ENCODE results near the gene BBS12. TPM values are rescaled to one million over a fixed set of nuclear protein-coding genes. Genes with fewer than 3 reads are reported as not detected.

Gene BBS12
- total RNA-seq, 2 donors from 2014 or later, result 4.1 to 6.4 TPM

DNA sequence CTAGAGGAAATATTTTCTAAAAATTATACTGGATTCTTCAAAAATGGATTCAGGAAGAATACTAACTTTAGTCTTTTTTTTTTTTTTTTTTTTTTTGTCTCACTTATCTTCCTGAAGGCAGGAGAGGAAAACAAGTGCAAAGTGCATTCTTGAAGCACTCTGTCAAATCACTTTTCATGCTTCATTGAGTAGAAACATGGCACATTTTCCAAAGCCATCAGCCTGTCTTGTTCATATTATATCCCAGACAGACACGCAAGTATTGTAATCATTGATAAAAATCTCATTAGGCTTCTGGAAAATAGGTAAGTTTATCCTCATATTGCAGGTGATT is 1.2 kb downstream of the BBS12 start:
- no peaks in the 10 kb centered on the region for H3K36me3 ChIP-seq
- DNase-seq (ENCODE audit: low spot score), result no peak
- intact Hi-C loops (cut with DNase I), result loop anchor here (10.0 kb wide), 1 partner anchor 191 kb away; the partner anchor contains the start of gene NUDT6
- 97% methylated on average over 1 of the region's 1 CpG for WGBS
- no peak overlapping the region for H3K4me3 ChIP-seq
- TF ChIP-seq, protein P1, sequence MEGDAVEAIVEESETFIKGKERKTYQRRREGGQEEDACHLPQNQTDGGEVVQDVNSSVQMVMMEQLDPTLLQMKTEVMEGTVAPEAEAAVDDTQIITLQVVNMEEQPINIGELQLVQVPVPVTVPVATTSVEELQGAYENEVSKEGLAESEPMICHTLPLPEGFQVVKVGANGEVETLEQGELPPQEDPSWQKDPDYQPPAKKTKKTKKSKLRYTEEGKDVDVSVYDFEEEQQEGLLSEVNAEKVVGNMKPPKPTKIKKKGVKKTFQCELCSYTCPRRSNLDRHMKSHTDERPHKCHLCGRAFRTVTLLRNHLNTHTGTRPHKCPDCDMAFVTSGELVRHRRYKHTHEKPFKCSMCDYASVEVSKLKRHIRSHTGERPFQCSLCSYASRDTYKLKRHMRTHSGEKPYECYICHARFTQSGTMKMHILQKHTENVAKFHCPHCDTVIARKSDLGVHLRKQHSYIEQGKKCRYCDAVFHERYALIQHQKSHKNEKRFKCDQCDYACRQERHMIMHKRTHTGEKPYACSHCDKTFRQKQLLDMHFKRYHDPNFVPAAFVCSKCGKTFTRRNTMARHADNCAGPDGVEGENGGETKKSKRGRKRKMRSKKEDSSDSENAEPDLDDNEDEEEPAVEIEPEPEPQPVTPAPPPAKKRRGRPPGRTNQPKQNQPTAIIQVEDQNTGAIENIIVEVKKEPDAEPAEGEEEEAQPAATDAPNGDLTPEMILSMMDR (IDR thresholded peaks at IDR 0.05), result no peak
- TF ChIP-seq POLR2A (IDR thresholded peaks at IDR 0.05) (no peak), POLR2AphosphoS5 (IDR thresholded peaks at IDR 0.05) (no peak)
- no peaks in the 10 kb centered on the region for H3K9me3 ChIP-seq
- no peaks in the 10 kb centered on the region for H3K27me3 ChIP-seq (replicated peaks; ENCODE audit: insufficient read depth)
- no peak overlapping the region for H3K27ac ChIP-seq
- H3K4me1 ChIP-seq (replicated peaks), result no peaks in the 10 kb centered on the region

DNA sequence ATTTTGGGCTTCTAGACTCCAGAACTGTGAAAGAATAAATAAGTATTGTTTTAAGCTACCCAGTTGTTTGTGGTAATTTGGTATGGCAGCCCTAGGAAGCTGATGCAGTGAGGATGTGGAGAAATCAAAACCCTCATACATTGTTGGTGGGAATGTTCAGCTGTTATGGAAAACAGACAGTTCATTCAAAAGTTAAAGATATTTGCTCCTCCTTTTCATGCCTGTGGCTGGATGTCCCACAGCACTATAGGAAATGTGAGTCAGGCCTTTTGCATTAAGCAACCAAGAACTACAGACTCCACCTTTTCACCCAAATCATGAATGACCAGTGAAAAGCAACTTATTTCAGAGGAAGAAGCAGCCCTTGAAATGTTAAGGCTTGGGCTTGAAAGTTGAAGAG is 6.7 kb downstream of the BBS12 start:
- no peaks in the 10 kb centered on the region for H3K4me1 ChIP-seq (replicated peaks)
- TF ChIP-seq, protein P1 (IDR thresholded peaks at IDR 0.05), result no peak
- TF ChIP-seq POLR2A (IDR thresholded peaks at IDR 0.05), result no peak
- no peak for TF ChIP-seq POLR2AphosphoS5 (IDR thresholded peaks at IDR 0.05)
- no peak overlapping the region for H3K4me3 ChIP-seq
- H3K36me3 ChIP-seq, result no peaks in the 10 kb centered on the region
- intact Hi-C loops (cut with DNase I), result loop anchor here (10.0 kb wide), 1 partner anchor 186 kb away; the partner anchor contains the start of gene NUDT6
- no peak overlapping the region for H3K27ac ChIP-seq
- no peak for DNase-seq (ENCODE audit: low spot score)
- H3K27me3 ChIP-seq (replicated peaks; ENCODE audit: insufficient read depth), result no peaks in the 10 kb centered on the region
- H3K9me3 ChIP-seq, result no peaks in the 10 kb centered on the region

DNA sequence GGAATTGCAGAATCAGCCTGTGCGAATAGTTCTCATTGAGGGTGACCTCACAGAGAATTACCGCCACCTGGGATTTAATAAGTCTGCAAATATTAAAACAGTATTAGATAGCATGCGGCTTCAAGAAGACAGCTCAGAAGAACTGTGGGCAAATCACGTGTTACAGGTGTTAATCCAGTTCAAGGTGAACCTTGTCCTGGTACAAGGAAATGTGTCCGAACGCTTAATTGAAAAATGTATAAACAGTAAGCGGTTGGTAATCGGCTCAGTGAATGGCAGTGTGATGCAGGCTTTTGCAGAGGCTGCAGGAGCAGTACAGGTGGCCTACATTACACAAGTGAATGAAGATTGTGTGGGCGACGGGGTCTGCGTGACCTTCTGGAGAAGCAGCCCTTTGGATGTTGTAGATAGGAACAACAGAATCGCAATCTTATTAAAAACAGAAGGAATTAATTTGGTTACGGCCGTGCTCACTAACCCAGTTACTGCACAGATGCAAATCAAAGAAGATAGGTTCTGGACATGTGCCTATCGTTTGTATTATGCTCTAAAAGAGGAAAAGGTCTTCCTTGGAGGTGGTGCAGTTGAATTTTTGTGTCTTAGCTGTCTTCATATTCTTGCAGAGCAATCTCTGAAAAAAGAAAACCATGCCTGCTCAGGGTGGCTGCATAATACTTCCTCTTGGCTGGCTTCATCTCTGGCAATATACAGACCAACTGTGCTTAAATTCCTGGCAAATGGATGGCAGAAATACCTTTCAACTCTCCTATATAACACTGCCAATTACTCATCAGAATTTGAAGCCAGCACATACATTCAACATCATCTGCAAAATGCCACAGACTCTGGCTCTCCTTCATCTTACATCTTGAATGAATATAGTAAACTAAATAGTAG is 10.7 kb downstream of the BBS12 start:
- DNase-seq (ENCODE audit: low spot score), result no peak
- 97% methylated on average over 15 of the region's 15 CpGs for WGBS
- no peaks in the 10 kb centered on the region for H3K9me3 ChIP-seq
- H3K27ac ChIP-seq, result no peak overlapping the region
- no peaks in the 10 kb centered on the region for H3K36me3 ChIP-seq
- H3K27me3 ChIP-seq (replicated peaks; ENCODE audit: insufficient read depth), result no peaks in the 10 kb centered on the region
- H3K4me1 ChIP-seq (replicated peaks), result no peaks in the 10 kb centered on the region
- TF ChIP-seq POLR2AphosphoS5 (IDR thresholded peaks at IDR 0.05), result no peak
- TF ChIP-seq POLR2A (IDR thresholded peaks at IDR 0.05), result no peak
- TF ChIP-seq, protein P1 (IDR thresholded peaks at IDR 0.05), result no peak
- no peak overlapping the region for H3K4me3 ChIP-seq
- intact Hi-C loops (cut with DNase I), result no loop called here

DNA sequence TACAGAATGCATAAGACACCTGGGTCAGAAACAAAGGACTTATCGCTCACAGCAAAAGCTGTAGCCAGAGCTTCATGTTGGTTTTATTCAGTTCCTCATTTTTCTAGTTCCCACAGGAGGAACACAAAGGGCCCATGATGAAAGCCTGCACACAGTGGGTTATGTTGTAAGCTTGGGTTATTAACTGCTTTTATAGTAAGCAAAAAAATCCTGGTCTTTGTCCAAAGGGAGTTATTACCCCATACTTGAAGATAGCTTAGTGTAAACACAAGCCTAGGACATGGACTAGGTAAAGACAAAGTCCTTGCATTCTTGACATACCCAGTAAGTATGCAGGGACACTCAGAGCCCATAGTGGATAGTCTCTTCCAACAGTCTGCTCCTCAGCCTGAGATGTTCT is 11.7 kb downstream of the BBS12 start:
- 95% methylated on average over 1 of the region's 1 CpG for WGBS
- DNase-seq (ENCODE audit: low spot score), result no peak
- peak; percentile 30 for TF ChIP-seq POLR2AphosphoS5 (IDR thresholded peaks at IDR 0.05)
- TF ChIP-seq POLR2A (IDR thresholded peaks at IDR 0.05), result no peak
- no peak overlapping the region for H3K4me3 ChIP-seq
- no peaks in the 10 kb centered on the region for H3K9me3 ChIP-seq
- H3K27ac ChIP-seq, result no peak overlapping the region
- intact Hi-C loops (cut with DNase I), result no loop called here
- no peaks in the 10 kb centered on the region for H3K27me3 ChIP-seq (replicated peaks; ENCODE audit: insufficient read depth)
- no peaks in the 10 kb centered on the region for H3K4me1 ChIP-seq (replicated peaks)
- no peaks in the 10 kb centered on the region for H3K36me3 ChIP-seq

DNA sequence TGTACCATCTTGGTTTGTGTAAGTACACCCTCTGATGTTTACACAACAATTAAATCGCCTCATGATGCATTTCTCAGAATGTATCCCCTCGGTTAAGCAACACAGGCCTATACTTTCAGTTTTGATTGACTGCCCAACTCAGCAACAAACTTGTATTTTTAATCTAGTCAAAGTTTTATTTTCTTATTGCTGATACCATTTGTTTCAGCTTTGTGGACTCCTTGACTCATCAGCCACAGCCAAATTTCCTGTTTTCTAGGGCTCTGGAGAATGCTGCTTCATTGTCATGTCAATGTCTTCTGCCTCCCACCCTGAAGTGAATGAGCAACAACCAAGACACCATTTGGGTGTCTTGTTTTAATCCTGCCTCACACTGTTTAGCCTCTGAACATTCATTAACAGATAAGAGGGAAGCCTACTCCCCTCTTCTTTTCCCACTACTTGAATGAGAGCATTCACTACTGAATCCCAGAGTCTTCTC is 14.0 kb downstream of the BBS12 start:
- TF ChIP-seq, protein P1 (IDR thresholded peaks at IDR 0.05), result no peak
- TF ChIP-seq POLR2A (IDR thresholded peaks at IDR 0.05), result no peak
- TF ChIP-seq POLR2AphosphoS5 (IDR thresholded peaks at IDR 0.05), result no peak
- intact Hi-C loops (cut with DNase I), result no loop called here
- DNase-seq (ENCODE audit: low spot score), result no peak
- Histone ChIP-seq H3K4me1 (replicated peaks) (no peaks in the 10 kb centered on the region), H3K27me3 (replicated peaks; ENCODE audit: insufficient read depth) (no peaks in the 10 kb centered on the region), H3K4me3 (no peak overlapping the region), H3K36me3 (no peaks in the 10 kb centered on the region), H3K27ac (no peak overlapping the region), H3K9me3 (no peaks in the 10 kb centered on the region)
- WGBS, result 76% methylated on average over 2 of the region's 2 CpGs

Measured in prostate gland (tissue), 2 donors.